T-helper 9 cell (primary cell): ENCODE measurements around the gene TAS1R1.

Experiments
- DNase-seq: peaks from one replicate; pipeline ENCODE4 v3.0.0-alpha.2; 2020

TAS1R1 gene

GRCh38 chr1:6613361-6614018 is 58.4 kb downstream of the TAS1R1 start, which contains the start of gene PHF13:
Gene PHF13, plus strand, starts transcription at chr1:6613731. Its CDS starts 336 bp downstream, at chr1:6614067.
- DNase-seq, result peak; percentile 99

GRCh38 chr1:6614019-6614928 is 59.2 kb downstream of the TAS1R1 start:
- DNase-seq, result peak; percentile 47

DNA sequence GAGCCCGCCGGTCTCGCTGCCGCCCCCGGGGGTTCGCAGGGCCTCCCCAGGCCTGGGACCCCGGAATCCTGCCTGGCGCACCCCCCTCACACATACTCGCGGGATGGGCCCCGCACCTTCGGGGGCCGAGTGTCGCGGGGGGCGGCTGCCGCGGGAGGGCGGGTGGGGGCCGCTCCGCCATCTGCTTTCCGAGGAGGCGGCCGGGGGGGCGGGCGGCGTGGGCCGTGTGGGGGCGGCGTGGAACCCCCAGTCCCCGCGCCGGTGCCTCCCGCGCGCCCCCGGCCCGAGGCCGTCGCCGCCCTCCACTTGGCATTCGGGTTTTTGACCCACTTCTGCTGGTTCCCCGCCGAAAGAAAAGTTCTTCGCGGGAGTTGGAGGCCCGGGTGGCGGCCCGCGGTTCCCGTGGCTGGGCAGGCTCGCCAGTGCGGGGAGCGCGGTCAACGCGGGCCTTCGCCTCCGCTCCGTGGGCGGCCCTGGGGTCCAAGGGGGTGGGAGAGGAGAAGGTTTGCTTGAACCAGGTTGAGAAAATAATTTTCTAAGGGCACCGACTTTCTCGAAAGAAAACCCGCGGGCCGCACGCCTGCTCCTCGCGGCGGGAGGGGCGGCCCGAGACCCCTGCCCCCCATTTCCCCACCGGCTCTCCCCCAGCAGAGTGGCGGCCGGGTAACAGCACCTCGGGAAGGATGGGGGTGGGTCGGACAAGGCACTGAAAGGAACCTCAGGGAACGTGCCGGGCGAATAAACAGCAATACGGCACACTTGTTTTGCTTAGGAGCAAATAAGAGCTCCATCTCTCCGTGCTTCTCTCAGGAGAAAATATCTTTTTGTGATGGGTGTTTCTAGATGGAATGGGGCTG is 60.0 kb downstream of the TAS1R1 start:
- DNase-seq, result no peak

GRCh38 chr1:6619045-6619444 is 63.9 kb downstream of the TAS1R1 start:
- no peak for DNase-seq

GRCh38 chr1:6621429-6622391 is 66.6 kb downstream of the TAS1R1 start:
- no peak for DNase-seq

DNA sequence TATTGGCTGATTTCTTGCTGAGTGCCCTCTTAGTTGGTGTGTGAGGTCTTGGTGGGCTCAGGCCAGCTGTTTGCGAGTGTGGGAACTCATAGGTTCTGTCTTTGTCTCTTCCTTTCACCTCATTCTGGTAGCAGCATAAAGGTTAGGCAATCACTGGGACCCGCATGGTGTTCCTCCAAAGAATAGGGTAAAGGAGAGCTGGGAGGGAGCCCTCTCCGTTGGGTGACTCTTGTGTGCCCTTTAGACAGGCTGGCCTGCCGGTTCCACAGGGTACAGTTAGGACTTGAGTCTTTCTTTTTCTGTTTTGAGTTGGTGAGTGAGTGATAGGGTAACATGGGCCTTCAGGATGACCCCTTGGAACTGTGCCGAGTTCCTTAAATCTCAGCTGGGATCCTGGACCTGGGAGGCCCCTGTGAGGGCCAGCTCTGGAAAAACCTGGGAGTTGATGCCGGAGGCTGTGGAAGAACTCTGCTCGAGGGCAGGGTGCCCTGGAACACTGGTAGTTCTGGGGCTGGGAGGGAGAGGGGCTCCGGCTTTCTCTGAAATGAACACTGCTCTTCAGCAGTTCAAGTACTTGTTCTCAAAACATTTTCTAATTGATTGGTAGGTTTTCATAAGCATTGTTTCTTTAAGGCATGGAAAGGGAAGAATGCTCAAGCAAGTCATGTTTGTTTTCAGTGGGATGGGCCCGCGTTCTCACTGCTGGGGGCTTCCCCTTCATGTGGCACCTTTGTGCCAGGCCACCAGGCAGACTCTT is 67.5 kb downstream of the TAS1R1 start:
- DNase-seq, result no peak

- no peak for DNase-seq
Measured at GRCh38 chr1:6623269-6623965, 68.3 kb downstream of the TAS1R1 start.

DNA sequence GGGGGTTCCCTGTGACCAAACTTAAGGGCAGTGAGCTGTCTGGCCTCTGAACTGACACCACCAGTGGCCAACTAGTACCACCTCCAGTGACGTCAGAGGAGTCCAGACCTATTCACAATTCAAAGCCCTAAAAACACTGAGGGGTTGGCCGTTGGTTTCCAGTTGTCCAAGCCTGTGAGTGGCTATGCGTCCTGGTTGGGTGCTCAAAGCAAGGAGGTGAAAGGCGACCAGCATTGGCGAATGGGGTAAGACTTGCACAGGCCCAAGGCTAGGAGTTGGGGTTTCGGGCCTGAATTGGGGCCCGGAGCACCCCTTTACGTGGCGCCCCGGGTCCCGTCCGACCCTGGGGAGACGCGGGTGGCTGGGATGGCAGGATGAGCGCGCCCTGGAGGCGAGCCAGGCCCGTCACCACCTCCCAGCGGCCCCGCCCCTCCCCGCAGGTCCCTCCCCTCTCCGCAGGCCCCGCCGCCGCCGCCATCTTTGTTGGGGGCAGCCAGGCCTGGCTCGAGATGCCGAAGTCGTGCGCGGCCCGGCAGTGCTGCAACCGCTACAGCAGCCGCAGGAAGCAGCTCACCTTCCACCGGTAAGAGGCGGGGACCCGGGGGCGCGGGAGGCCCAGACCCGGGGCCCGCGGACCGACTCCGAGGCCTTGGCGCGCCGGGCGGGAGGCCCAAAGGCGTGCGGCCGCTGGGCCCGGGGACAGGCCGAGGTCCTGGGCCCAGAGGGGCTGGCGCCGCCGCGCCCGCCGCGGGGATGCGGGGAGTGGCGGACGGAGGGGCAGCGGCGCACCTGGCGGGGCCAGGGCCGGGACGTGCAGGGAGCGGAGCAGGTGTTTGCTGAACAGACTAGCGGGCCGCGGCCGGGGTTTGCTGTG is 69.8 kb downstream of the TAS1R1 start, which contains the start of gene THAP3:
THAP3 (plus strand) TSS at position 159 of the 874 bp plus-strand sequence; CDS start at position 510, 351 bp downstream.
- DNase-seq, result peak; percentile 95

GRCh38 chr1:6625584-6626149 is 70.6 kb downstream of the TAS1R1 start:
- no peak for DNase-seq

DNA sequence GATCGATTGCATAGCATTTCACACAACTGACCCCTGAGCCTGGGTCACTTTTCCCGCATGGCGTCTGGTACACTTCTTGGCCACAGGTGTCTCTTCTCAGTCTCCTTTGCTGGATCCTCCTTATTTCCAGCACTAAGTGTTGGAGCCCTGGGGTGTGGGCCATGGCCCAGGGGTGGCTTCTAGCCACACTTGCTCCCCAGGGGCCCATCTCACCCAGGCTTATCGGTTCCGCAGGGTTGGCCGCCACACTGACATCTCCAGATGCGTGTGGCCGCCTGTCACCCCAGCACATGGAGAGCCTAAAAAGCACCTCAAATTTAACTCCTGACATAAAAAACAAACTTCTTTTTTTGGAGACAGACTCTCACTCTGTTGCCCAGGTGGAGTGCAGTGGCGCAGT is 71.9 kb downstream of the TAS1R1 start:
- DNase-seq, result no peak

- DNase-seq, result no peak
Measured at GRCh38 chr1:6627841-6628545, 72.9 kb downstream of the TAS1R1 start.

DNA sequence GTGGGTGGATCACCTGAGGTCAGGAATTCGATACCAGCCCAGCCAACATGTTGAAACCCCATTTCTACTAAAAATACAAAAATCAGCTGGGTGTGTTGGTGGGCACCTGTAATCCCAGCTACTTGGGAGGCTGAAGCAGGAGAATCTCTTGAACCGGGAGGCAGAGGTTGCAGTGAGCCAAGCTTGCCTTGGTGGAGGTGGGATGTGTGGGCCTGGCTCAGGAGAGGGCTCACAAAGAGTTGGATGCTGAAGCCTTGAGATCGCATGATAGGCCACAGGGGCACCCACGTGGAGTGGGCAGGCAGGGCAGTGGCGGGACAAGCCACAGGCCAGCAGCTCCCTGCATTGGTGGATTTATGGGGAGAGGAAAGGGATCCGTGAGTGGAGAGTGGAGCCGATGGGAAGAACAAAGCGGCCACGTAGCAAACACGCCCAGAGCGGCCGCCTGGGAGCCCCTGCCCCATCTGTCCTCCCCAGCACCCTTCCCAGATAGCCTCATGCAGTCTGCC is 73.9 kb downstream of the TAS1R1 start:
- DNase-seq, result no peak
